K562 (cell line): ENCODE results near the gene ZMPSTE24. TPM values are rescaled to one million over a fixed set of nuclear protein-coding genes. Genes with fewer than 3 reads are reported as not detected.

Experiments used
- ATAC-seq: fragments of 200-7000 bp; cut with Tn5 transposase; 3 replicates; pipeline ENCODE4 v1.9.1; 2020; ENCODE audit warnings: moderate library complexity
- BruUV-seq: library from RNA; stranded (reverse); fragments of 400-500 nt; replicated peaks from 2 replicates; lab custom pipeline; 2021; lab: Mats Ljungman, UMichigan
- CTCF ChIA-PET: fragments of 300-600 bp; formaldehyde crosslinking; extraction: SDS; loops from one replicate; lab custom pipeline; 2021; ENCODE audit warnings: low intra/inter-chr PET ratio; lab: Yijun Ruan, JAX
- POLR2A ChIA-PET: fragments of 300-600, 350-650 bp; sonication (Branson Sonifier 250); formaldehyde crosslinking; extraction: SDS; loops from one replicate; lab custom pipeline; 2021; ENCODE audit warnings: antibody characterized with exemption, inconsistent platforms; lab: Yijun Ruan, JAX
- DNase-seq, 4 experiments: peaks; one replicate each; pipeline versions ENCODE4 v3.0.0 to v3.0.0-alpha.2; 2011 to 2018; ENCODE audit warnings: low spot score in 3 of 4, mixed read lengths in 3 of 4; ENCODE audit errors: extremely low read depth in 1 of 4
- FAIRE-seq: peaks from 2 replicates; lab custom pipeline; 2011; peaks lifted over from hg19 to GRCh38; lab: Jason Lieb, UNC
- H2AFZ ChIP-seq: 2 replicates; pipeline ENCODE4 v1.6.0; 2011; ENCODE audit warnings: low read depth, low read length, control low read depth, inconsistent platforms
- H3K27ac ChIP-seq: fragments of 200-600 bp; 3 replicates; pipeline ENCODE4 v1.8.0; 2011; ENCODE audit warnings: low read depth, mild to moderate bottlenecking, control low read depth, inconsistent platforms, low read length, moderate library complexity, mixed read lengths; ENCODE audit errors: extremely low read depth
- H3K27me3 ChIP-seq, 2 experiments: fragments of 300-600 bp in 1 of 2; 2 replicates in 1 of 2; 3 replicates in 1 of 2; pipeline versions ENCODE4 v1.6.0 to v1.8.0; 2011; ENCODE audit warnings: inconsistent platforms in 2 of 2, low read length in 2 of 2, mild to moderate bottlenecking in 1 of 2, mixed read lengths in 1 of 2, moderate library complexity in 1 of 2; ENCODE audit not compliant: control insufficient read depth in 2 of 2, insufficient read depth in 2 of 2
- H3K36me3 ChIP-seq: fragments of 300-600 bp; 3 replicates; pipeline ENCODE4 v1.8.0; 2011; ENCODE audit warnings: mild to moderate bottlenecking, low read length, inconsistent platforms; ENCODE audit not compliant: control insufficient read depth, insufficient read depth
- H3K4me1 ChIP-seq, 2 experiments: fragments of 200-600 bp in 1 of 2; replicated peaks in 1 of 2; 2 replicates in 1 of 2; 3 replicates in 1 of 2; pipeline versions ENCODE4 v1.5.1 to v1.8.0; 2011; ENCODE audit warnings: inconsistent platforms in 2 of 2, low read length in 2 of 2, mild to moderate bottlenecking in 1 of 2, mixed read lengths in 1 of 2, moderate library complexity in 1 of 2; ENCODE audit not compliant: control insufficient read depth in 2 of 2, insufficient read depth in 2 of 2
- H3K4me2 ChIP-seq: 2 replicates; pipeline ENCODE4 v1.6.1; 2011; ENCODE audit warnings: low read length, control low read depth, inconsistent platforms, mixed read lengths; ENCODE audit not compliant: insufficient read depth
- H3K4me3 ChIP-seq: fragments of 200-600 bp; sonication (generic), shearing (Covaris generic); 2 replicates; pipeline ENCODE4 v1.5.1; 2016; ENCODE audit warnings: control low read depth, inconsistent platforms
- H3K79me2 ChIP-seq: fragments of 200-600 bp; 3 replicates; pipeline ENCODE4 v1.8.0; 2011; ENCODE audit warnings: low read length, inconsistent platforms; ENCODE audit not compliant: control insufficient read depth, insufficient read depth
- H3K9ac ChIP-seq, 2 experiments: 2 replicates each; pipeline versions ENCODE4 v1.6.0 to v1.6.1; 2011; ENCODE audit warnings: low read depth in 2 of 2, low read length in 2 of 2, control low read depth in 1 of 2, inconsistent platforms in 1 of 2, mild to moderate bottlenecking in 1 of 2, mixed read lengths in 1 of 2; ENCODE audit not compliant: insufficient read depth in 1 of 2
- H3K9me1 ChIP-seq: one replicate; pipeline ENCODE4 v1.6.0; 2011; ENCODE audit warnings: inconsistent platforms, mild to moderate bottlenecking, low read length, moderate library complexity; ENCODE audit not compliant: control insufficient read depth, insufficient read depth
- H3K9me3 ChIP-seq: replicated peaks from 2 replicates; pipeline ENCODE4 v1.5.1; 2011; ENCODE audit warnings: low read depth, low read length, inconsistent platforms; ENCODE audit not compliant: control insufficient read depth, insufficient read depth
- H4K20me1 ChIP-seq: replicated peaks from 2 replicates; pipeline ENCODE4 v1.6.1; 2011; ENCODE audit warnings: low read length, inconsistent platforms, mixed read lengths; ENCODE audit not compliant: control insufficient read depth, insufficient read depth
- ATF1 ChIP-seq, 2 experiments: fragments of 450-650 bp in 1 of 2; IDR thresholded peaks; 2 replicates each; pipeline ENCODE4 v1.6.1; 2016; ENCODE audit warnings: missing compliant biosample characterization in 1 of 2, missing genetic modification characterization in 1 of 2
- E2F4 ChIP-seq: sonication (generic); formaldehyde crosslinking; IDR thresholded peaks from 2 replicates; pipeline ENCODE4 v1.8.0; 2022; ENCODE audit warnings: mild to moderate bottlenecking, low read depth, missing genetic modification reagents
- ILK ChIP-seq: fragments of 450-650 bp; IDR thresholded peaks from 2 replicates; pipeline ENCODE4 v1.6.1; 2016; ENCODE audit warnings: missing genetic modification characterization, low read depth, mild to moderate bottlenecking, missing compliant biosample characterization, moderate library complexity, borderline replicate concordance
- IRF2 ChIP-seq: sonication (generic); formaldehyde crosslinking; IDR thresholded peaks from 2 replicates; pipeline ENCODE4 v1.8.1; 2022; ENCODE audit warnings: mild to moderate bottlenecking, missing genetic modification reagents
- KDM2B ChIP-seq: fragments of 250-450 bp; sonication (Bioruptor Pico); IDR thresholded peaks from 2 replicates; pipeline ENCODE4 v1.8.0; 2021; ENCODE audit warnings: mild to moderate bottlenecking, moderate library complexity
- MAFK ChIP-seq: IDR thresholded peaks from 2 replicates; pipeline ENCODE4 v1.6.1; 2011; ENCODE audit warnings: low read length, improper control_type of control experiment
- MLLT1 ChIP-seq, 2 experiments: fragments of 450-650 bp; IDR thresholded peaks; 2 replicates each; pipeline ENCODE4 v1.6.1; 2016
- MYC ChIP-seq, 2 experiments: fragments of 250-450 bp in 1 of 2; sonication (Bioruptor Pico) in 1 of 2; IDR thresholded peaks; 2 replicates each; pipeline versions ENCODE4 v1.5.1 to v1.6.1; 2012 to 2021; ENCODE audit warnings: low read depth in 2 of 2, borderline replicate concordance in 1 of 2, improper control_type of control experiment in 1 of 2, low read length in 1 of 2, mild to moderate bottlenecking in 1 of 2, moderate library complexity in 1 of 2
- PREB ChIP-seq: sonication (generic); formaldehyde crosslinking; IDR thresholded peaks from 2 replicates; pipeline ENCODE4 v1.8.1; 2023; ENCODE audit warnings: mild to moderate bottlenecking, missing genetic modification reagents
- TCF7 ChIP-seq: sonication (generic); IDR thresholded peaks from 2 replicates; pipeline ENCODE4 v1.6.1; 2016; ENCODE audit warnings: antibody characterized with exemption, borderline replicate concordance
- ZNF121 ChIP-seq: sonication (generic); formaldehyde crosslinking; conservative IDR thresholded peaks from 2 replicates; pipeline ENCODE4 v1.8.0; 2022; ENCODE audit warnings: missing genetic modification reagents
- ZNF518B ChIP-seq: fragments of 250-450 bp; sonication (Bioruptor Pico); IDR thresholded peaks from 2 replicates; pipeline ENCODE4 v1.5.0; 2021; ENCODE audit warnings: mild to moderate bottlenecking, moderate library complexity
- ZNF696 ChIP-seq: fragments of 250-450 bp; sonication (Bioruptor Pico); conservative IDR thresholded peaks from 2 replicates; pipeline ENCODE4 v1.4.0; 2020; ENCODE audit warnings: mild to moderate bottlenecking, moderate library complexity
- WGBS: fragments of 100-300 bp; shearing (Covaris generic); methylation state at CpG from one replicate; pipeline ENCODE4 v1.1.6; 2016; ENCODE audit warnings: low coverage, mixed read lengths; ENCODE audit not compliant: insufficient coverage; ENCODE audit errors: missing lambda C conversion rate; 5-methylcytosine and 5-hydroxymethylcytosine counted together
- in situ Hi-C: fragments of 300-500 bp; cut with MboI; formaldehyde crosslinking; loops from 4 replicates; pipeline ENCODE4 v1.15.0; 2018; ENCODE audit warnings: inconsistent platforms, mixed read lengths
- intact Hi-C: fragments of 100-400 bp; cut with micrococcal nuclease; formaldehyde crosslinking; loops from 2 replicates; pipeline ENCODE4 v1.14.2; 2022
- polyA plus RNA-seq, 8 experiments: library from polyadenylated mRNA; depleted of rRNA in 4 of 8; stranded (reverse) in 5 of 8; unstranded in 3 of 8; fragments of >200 nt; fragmentation: Nextera tagmentation in 2 of 8; fragmentation: Illumina TruSeq in 1 of 8; extraction: Ambion mirVana in 2 of 8; extraction: Trizol in 1 of 8; gene quantifications; 2 replicates each; pipeline versions ENCODE4 v1.2.1 to v1.2.3, GENCODE V29; 2011 to 2014; ENCODE audit warnings: inconsistent platforms in 1 of 8, missing spikeins in 1 of 8
- total RNA-seq, 7 experiments: library from RNA; depleted of rRNA in 6 of 7; stranded (reverse); fragments of >200 nt in 6 of 7; fragmentation: Illumina TruSeq in 2 of 7; extraction: Trizol in 2 of 7; gene quantifications; 2 replicates each; pipeline versions ENCODE4 v1.2.1 to v1.2.3, GENCODE V29; 2011 to 2021; ENCODE audit warnings: low replicate concordance in 1 of 7

Gene ZMPSTE24
- total and polyA plus RNA-seq, 9 of the 15 experiments (the other 6 are each of a cell fraction or from before 2014, with no cell fraction given), result 30.7 to 75.9 (median 64.3) TPM

- no peak for ATAC-seq
- Histone ChIP-seq H3K79me2 (no peaks in the 10 kb centered on the region), H3K9me3 (no peaks in the 10 kb centered on the region), H3K9me1 (no peaks in the 10 kb centered on the region), H3K36me3 (no peaks in the 10 kb centered on the region), H3K4me3 (no peak overlapping the region), H2AFZ (no peak overlapping the region), H3K4me1 (peaks cover 14 to 27% of the 10 kb centered on the region in 2 experiments), H3K27me3 (no peaks in the 10 kb centered on the region; a peak in 1 of 5 replicates), H4K20me1 (no peaks in the 10 kb centered on the region), H3K9ac (peak overlapping the region in 1 of 2 experiments; percentile 53; a peak in 1 of 4 replicates), H3K27ac (no peak overlapping the region), H3K4me2 (no peak overlapping the region)
- DNase-seq, result no peak
- WGBS, result 68% methylated on average over 6 of the region's 6 CpGs
- ChIA-PET CTCF (no interaction called here), POLR2A (no interaction called here)
- no peak for FAIRE-seq
- in situ Hi-C loops, result loop anchor here (10.0 kb wide), 1 partner anchor 153 kb away; no protein-coding TSS in a partner anchor
- intact Hi-C loops, result no loop called here
- BruUV-seq, result no TSS peak
- TF ChIP-seq ZNF518B (CRISPR knock-in tag) (no peak), PREB (CRISPR knock-in tag) (no peak), MYC (IDR thresholded peaks at IDR 0.05; ENCODE audit: low read depth, low read length) (no peak), MYC (CRISPR knock-in tag; IDR thresholded peaks at IDR 0.05; ENCODE audit: borderline replicate concordance, low read depth) (no peak), ZNF121 (CRISPR knock-in tag) (no peak), E2F4 (CRISPR knock-in tag) (no peak), MLLT1 (IDR thresholded peaks at IDR 0.05) (no peak), MAFK (no peak), ILK (tag) (no peak), IRF2 (CRISPR knock-in tag) (no peak), ZNF696 (CRISPR knock-in tag) (no peak), KDM2B (CRISPR knock-in tag) (no peak), TCF7 (no peak), ATF1 (CRISPR knock-in tag; IDR thresholded peaks at IDR 0.05) (no peak), ATF1 (tag; IDR thresholded peaks at IDR 0.05) (no peak)
Observed at GRCh38 chr1:40308036-40308727, 50.1 kb downstream of the ZMPSTE24 start.
